OCI-LY3 (cell line): ENCODE data around the gene PTH.

Experiments
- EZH2phosphoT487 ChIP-seq: fragments of 200-600 bp; shearing (Covaris generic); IDR thresholded peaks from 2 replicates; pipeline ENCODE4 v1.6.1; 2018; ENCODE audit warnings: antibody characterized with exemption, mixed run types, low read depth
- TF ChIP-seq, protein P1 (sequence below): fragments of 200-600, 300-600 bp; sonication (generic); IDR thresholded peaks from 2 replicates; pipeline ENCODE4 v1.5.1; 2014; ENCODE audit warnings: antibody characterized with exemption, low read length, low read depth

DNA sequence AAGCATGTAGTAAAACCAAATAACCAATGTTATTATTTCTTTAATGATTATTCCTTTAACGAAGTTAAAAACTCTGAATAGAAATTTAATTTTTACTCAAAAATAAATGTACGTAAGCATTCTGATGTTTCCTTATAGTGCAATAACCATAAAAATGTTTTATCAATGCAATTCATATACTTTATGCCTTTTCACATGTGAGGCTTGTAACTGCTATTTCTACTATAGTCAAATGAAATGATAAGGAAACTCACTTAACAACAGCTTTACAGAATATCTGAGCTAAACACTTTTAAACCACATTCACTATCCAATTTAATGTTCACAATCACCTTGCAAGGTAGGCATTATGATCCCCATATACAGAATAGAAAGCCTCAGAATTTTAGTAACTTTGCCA is 50.2 kb downstream of the PTH start:
- TF ChIP-seq, protein P1, sequence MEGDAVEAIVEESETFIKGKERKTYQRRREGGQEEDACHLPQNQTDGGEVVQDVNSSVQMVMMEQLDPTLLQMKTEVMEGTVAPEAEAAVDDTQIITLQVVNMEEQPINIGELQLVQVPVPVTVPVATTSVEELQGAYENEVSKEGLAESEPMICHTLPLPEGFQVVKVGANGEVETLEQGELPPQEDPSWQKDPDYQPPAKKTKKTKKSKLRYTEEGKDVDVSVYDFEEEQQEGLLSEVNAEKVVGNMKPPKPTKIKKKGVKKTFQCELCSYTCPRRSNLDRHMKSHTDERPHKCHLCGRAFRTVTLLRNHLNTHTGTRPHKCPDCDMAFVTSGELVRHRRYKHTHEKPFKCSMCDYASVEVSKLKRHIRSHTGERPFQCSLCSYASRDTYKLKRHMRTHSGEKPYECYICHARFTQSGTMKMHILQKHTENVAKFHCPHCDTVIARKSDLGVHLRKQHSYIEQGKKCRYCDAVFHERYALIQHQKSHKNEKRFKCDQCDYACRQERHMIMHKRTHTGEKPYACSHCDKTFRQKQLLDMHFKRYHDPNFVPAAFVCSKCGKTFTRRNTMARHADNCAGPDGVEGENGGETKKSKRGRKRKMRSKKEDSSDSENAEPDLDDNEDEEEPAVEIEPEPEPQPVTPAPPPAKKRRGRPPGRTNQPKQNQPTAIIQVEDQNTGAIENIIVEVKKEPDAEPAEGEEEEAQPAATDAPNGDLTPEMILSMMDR, result no peak
- TF ChIP-seq EZH2phosphoT487, result no peak
